GM12865 (cell line): ENCODE results near the gene CDH15.

ENCODE experiments used
- DNase-seq: peaks from one replicate; pipeline ENCODE4 v3.0.0; 2010; ENCODE audit warnings: low read depth
- H3K4me3 ChIP-seq: 2 replicates; pipeline ENCODE4 v1.5.1; 2011; ENCODE audit warnings: mild to moderate bottlenecking, low read depth, low read length, control low read depth
- CTCF ChIP-seq: IDR thresholded peaks from 2 replicates; pipeline ENCODE4 v1.5.1; 2011; ENCODE audit warnings: low read length, control low read depth, low read depth, inconsistent platforms; ENCODE audit not compliant: insufficient read depth; ENCODE audit errors: missing control alignments

The CDH15 gene

GRCh38 chr16:89152831-89153700, 18.5 kb upstream of the CDH15 start:
- no peak for DNase-seq
- no peak overlapping the region for H3K4me3 ChIP-seq
- no peak for TF ChIP-seq CTCF

- no peak for TF ChIP-seq CTCF
- DNase-seq, result no peak
- no peak overlapping the region for H3K4me3 ChIP-seq
Measured at GRCh38 chr16:89153848-89154271, 17.7 kb upstream of the CDH15 start.

GRCh38 chr16:89154390-89155183, 17.0 kb upstream of the CDH15 start:
- no peak for DNase-seq
- no peak for TF ChIP-seq CTCF
- H3K4me3 ChIP-seq, result no peak overlapping the region

GRCh38 chr16:89155184-89155679, 16.3 kb upstream of the CDH15 start:
- no peak for TF ChIP-seq CTCF
- no peak for DNase-seq
- no peak overlapping the region for H3K4me3 ChIP-seq

- no peak for TF ChIP-seq CTCF
- H3K4me3 ChIP-seq, result no peak overlapping the region
- no peak for DNase-seq
Measured at GRCh38 chr16:89155851-89156739, 15.5 kb upstream of the CDH15 start.
